Stimulated activated CD4-positive, alpha-beta T cell treated with anti-CD3 and anti-CD28 coated beads, Interleukin-1b, Interleukin-23, amount 100 ng/mL, for 48 hours (primary cell): ENCODE data around the gene SLC4A3.
"Not testable (repeated sequence)": the region's sequence is repeated elsewhere in the genome, so short reads cannot be mapped to it uniquely, and the experiment has no call there.

ENCODE experiments used
- DNase-seq: peaks from one replicate; pipeline ENCODE4 v3.0.0-alpha.2; 2020

SLC4A3 gene

GRCh38 chr2:219651656-219652055 is 24.2 kb downstream of the SLC4A3 start:
- not testable (repeated sequence) for DNase-seq

DNA sequence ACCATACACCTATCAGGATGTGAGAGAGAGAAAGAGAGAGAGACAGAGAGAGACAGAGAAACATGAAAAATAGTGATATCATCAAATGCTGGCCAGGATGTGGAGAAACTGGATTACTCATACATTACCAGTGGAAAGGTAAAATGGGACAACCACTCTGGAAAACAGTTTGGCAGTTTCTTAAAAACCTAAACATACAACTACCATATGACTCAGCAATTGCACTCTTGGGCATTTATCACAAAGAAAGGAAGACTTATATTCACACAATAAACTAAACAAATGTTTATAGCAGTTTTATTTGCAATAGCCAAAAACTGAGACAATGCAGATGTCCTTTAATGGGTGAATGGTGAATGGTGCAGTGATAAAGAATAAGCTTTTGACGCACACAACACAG is 29.1 kb downstream of the SLC4A3 start:
- no peak for DNase-seq

DNA sequence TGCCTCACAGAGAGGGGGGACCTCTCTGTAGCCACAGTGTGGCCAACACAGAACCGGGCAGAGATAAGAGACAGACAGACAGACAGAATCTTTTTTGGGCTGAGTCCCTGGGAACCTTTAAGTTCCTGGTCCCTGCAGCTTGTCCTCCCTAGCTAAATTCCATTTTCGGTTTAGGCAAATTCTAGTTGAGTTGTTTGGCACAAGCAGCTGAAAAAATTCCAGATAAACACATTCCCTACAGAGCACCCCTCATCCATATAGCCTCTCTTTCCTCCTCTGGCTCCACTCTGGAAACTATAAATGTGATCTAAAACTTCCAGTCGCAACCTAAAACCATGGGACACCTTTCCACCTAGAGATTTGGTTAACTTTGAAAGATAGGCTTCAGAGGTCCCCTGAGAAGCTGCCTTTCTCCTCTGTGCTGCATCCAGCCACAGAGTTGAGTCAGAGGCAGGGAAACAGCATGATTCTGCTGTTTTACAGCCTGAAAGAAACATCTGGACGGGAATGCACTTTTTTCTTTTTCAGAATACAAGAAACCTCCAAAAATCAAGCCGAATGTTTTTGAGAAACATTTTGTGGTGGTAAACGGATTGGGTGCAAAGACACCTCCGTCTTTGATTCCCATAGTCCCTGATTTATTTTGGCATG is 30.9 kb downstream of the SLC4A3 start:
- no peak for DNase-seq

DNA sequence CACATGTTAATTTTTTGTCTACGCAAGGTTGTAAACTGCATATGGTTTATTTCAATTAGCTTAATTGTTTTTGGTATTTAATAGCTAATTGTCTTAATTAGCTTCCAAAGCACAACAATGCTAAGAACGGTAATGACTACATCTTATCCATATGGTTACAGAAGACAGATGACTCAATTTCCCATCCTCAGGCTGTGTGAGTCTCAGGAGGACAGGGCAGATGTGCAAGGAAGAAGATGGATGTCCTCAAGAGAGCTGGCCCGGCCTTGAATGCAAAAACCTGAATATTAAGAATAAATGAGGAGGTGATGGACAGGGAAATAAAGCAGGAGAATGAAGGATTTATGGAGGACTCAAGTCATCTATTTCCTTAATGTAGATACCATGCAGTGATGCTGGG is 31.4 kb downstream of the SLC4A3 start:
- no peak for DNase-seq

DNA sequence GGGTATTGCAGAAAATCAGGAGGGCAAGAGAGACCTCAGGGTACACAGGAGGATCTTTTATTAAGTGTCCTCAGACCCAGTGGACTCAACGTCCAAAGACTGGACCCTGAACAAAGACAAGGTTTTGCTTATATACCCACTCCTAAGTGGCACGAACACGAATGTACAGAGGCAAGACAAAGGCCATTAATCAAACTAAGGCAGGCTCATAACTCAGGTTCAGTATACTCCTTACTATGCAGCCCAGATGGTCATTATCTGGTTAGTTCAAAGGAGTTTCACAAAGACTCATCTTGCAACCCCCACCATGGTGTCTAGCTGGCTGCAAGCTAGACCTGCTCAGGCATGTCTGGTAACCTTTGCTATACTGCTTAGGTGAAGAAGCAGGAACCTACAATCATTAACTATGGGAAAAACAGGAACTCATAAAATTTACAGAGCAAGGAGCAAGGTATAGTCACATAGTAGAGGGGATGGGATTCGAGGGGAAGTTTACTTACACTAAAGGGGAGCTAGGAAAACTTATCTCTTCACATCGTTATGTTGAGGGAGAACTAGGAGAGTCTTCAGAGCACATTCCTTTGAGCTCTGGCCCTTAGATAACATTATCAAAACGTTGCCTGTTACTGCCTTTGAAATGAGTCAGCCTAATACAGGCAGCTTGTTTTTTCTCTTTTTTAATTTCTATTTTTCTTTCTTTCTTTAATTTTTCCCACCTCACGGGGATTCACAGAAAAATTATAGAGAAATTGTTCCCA is 33.9 kb downstream of the SLC4A3 start:
- no peak for DNase-seq

DNA sequence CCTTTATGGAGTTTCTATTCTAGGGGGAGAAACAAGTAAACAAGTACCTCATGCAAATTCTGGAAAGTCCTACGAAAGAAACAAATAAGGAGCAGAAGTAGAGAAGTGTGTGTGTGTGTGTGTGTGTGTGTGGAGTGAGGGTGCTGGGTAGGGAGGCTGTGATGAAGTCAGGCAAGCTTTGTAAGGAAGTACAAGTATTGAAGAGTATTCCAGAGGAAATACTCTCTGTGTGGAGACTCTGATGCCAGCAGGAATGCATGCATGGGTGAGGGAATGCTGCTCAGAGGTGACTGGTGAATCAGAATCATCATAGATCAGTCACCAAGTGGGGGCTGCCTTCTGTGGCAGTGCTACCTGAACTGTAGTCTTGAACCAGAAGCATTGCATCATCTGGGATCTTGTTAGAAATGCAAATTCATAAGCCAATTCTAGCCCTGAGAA is 34.5 kb downstream of the SLC4A3 start:
- no peak for DNase-seq

DNA sequence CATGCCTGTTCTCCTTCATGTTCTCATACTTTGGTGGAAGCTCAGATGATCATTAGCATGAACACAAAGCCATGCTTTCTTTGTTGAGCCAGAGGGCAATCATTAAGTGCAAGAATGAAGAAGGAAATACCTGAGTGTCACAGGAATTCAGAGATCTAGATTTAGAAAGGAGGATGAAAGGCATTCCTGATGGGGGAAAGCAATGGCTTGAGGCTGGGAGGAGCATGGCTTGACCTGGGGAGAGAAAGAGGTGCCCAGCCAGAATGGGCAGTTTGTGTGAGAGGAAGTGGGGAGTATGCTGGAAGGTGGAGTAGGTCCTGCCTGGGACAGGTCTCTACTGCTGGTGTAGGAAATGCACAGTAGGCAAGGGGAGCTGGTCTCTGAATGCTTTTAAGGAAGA is 35.1 kb downstream of the SLC4A3 start:
- DNase-seq: no peak

DNA sequence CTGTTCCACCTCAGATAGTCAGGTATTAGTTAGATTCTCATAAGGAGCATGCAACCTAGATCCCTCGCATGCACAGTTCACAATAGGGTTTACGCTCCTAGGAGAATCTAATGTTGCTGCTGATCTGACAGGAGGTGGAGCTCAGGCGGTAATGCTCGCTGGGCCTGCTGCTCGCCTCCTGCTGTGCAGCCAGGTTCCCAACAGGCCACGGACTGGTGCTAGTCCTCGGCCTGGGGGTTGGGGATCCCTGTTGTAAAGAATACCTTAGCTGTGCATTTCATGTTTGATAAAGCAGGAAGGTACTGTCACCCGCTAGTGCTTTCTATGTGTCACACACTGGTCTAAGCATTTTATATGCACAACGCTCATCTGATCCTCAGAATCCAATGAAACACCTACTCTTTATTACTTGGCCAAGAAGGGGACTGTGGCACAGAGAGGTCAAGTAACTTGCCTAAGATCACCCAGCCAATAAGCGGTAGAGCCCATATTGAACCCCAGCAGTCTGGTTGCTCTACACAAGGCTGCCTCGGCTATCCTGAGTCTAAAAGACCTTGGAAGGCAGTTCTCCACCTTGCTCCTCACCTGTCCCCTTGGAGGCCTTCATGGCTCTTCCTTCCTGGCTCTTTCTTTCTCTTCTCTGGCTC is 35.8 kb downstream of the SLC4A3 start:
- no peak for DNase-seq

- DNase-seq: no peak
Measured at GRCh38 chr2:219664041-219664440, 36.6 kb downstream of the SLC4A3 start.

DNA sequence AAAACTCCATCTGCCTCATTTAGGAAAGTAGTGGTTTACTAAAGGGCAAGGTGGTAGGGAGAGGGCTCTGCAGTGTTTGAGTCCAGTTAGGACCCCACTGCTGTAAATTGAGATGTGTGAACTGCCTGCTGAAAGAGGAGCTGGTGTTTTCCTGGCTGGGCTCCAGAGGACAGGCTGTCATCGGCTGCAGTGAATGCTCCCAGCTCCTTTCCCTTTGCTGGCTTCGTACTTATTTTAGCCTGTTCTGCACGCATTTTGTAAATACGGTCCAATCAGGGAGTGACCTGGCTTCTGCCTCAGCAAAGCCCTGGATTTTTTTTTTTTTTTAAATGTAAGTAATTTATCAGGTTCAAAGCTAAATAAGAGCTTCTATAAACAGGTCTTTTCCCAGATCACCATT is 37.5 kb downstream of the SLC4A3 start:
- no peak for DNase-seq

DNA sequence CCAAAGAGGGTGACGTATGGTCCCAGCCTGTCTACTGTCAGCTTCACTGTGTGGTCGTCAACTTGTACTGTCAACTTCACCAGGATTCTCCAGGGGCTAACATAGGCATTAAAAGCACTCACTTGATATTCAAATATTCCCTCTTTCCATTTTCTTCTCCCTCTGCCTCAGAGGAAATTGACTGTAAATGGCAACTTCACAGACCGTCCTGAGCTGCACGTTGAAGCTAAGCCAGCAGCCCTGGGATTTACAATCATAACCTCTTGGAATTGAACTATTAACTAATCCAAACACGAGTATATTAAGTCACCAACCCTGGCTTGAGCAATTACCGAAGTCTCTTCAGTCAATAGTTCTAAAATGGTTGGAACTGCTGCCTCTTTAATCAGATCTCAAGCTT is 38.5 kb downstream of the SLC4A3 start:
- no peak for DNase-seq

DNA sequence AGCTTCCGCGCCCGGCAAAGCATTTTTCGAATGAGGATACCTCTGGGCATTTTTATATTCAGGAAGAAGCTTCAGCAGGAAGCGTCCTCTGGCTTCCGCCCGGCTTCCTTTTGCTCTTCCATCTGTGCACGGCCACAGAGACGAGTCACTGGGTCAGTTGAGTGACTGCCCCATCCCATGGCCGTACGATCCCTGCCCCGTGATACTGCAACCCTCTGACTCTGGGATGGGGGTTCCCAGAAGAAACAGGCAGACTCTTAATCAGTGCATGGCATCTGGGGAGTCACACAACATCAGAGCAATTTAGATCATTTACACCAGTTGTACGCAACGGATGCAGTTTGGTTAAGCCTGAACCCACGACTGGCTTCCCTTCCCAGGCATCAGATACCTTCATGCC is 40.9 kb downstream of the SLC4A3 start:
- no peak for DNase-seq

GRCh38 chr2:219670386-219670785 is 43.0 kb downstream of the SLC4A3 start:
- DNase-seq: no peak

DNA sequence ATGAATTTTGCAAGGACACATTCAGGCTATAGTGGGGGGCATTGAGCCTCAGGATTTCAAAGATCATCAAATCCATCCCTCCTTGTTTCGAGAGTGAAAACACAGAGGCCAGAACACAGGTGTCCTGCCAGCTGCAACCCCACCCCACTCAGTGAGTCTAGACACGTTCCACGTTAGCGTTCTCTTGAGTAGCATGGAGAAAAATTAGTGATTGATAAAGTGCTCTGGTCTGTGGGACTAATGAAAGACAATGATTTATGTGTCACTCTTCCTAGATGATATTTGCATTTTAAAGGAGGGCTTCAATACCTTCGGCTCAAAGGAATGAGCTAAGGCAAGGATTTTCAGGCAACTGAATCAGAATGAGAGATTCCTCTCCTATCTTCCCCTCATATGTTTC is 43.8 kb downstream of the SLC4A3 start:
- no peak for DNase-seq

GRCh38 chr2:219672406-219672805 is 45.0 kb downstream of the SLC4A3 start:
- DNase-seq: no peak

- DNase-seq: no peak
Measured at GRCh38 chr2:219675221-219675620, 47.8 kb downstream of the SLC4A3 start.

DNA sequence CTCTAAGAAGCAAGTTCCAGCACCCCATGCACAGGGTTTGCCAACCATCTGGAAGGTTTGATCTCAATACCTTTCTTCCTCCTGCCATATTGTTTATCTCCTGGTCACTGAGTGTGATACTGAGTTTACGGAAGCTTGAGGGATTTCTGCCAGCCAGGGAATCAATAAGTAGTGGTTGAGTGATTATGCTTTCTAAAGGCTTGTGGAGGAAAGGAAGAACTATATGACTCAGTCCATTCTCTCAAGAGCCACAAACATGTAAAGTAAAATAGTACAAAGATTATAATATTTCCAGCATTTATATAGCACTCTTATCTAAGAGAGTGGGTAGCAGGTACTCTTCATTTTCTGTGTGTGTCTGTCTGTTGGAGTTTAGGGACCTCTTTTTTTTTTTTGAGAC is 49.2 kb downstream of the SLC4A3 start:
- no peak for DNase-seq

GRCh38 chr2:219679041-219679440 is 51.6 kb downstream of the SLC4A3 start:
- DNase-seq: no peak

DNA sequence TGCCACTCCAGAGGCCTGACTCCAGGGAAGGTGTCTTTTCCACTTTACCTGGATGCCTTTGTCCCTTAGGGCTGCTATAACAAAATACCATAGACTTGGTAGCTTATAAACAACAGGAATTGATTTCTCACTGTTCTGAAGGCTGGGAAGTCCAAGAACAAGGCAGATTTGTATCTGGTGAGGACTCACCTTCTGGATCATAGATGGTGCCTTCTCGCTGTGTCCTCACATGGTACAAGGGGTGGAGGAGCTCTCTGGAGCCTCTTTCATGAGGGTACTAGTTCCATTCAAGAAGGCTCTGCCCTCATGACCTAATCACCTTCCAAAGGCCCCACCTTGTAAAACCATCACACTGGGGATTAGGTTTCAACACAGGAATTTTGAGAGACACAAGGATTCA is 52.1 kb downstream of the SLC4A3 start:
- DNase-seq: no peak

GRCh38 chr2:219680958-219681693 is 53.7 kb downstream of the SLC4A3 start:
- DNase-seq: no peak

DNA sequence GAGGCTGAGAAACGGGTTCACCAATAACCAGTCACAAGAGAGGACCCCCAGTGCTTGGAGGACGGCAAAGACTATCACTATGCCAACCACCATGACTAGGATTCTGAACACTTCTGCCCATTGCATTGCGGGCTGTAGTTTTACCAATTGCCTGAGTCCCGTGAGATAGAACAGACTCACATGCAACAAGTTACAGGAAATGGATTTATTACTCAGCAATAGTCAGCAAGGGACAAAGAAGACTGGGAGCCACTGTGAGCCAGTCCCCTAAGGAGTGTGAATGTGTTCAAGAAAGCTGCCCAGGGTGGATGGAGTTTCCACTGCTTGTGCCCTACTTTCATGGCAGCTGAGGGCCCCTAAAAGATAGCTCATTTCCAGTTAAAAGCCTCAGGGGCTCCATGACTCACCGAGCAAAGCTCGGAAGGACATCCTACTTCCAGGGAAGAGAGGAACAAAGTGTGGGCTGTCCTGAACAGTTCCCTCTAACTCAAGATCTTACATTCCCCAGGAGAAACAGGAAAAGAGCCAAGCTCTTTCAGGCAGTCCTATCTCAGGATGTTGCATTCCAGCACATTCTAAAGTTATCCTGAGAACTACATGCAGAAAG is 54.4 kb downstream of the SLC4A3 start:
- DNase-seq: no peak

GRCh38 chr2:219683474-219683873 is 56.0 kb downstream of the SLC4A3 start:
- DNase-seq: not testable (repeated sequence)
